Sigmoid colon (tissue), 7 donors: Measurements from ENCODE around the gene TUBB. TPM values are rescaled to one million over a fixed set of nuclear protein-coding genes. Genes with fewer than 3 reads are reported as not detected.

Source experiments
- DNase-seq: peaks from one replicate; pipeline ENCODE4 v3.0.0-alpha.2; 2019
- H3K27ac ChIP-seq, 4 donors: fragments of 200-600 bp; sonication (generic); one replicate each; pipeline ENCODE4 v1.5.1; 2016 to 2019; ENCODE audit warnings: mild to moderate bottlenecking in 1 of 4
- H3K27me3 ChIP-seq, 3 donors: fragments of 200-600 bp; sonication (generic); one replicate each; pipeline ENCODE4 v1.5.1; 2019; ENCODE audit warnings: mild to moderate bottlenecking in 1 of 3
- H3K36me3 ChIP-seq, 4 donors: fragments of 200-600 bp; sonication (generic); one replicate each; pipeline ENCODE4 v1.5.1; 2016 to 2019
- H3K4me1 ChIP-seq, 4 donors: fragments of 200-600 bp; sonication (generic); one replicate each; pipeline ENCODE4 v1.5.1; 2017 to 2019
- H3K4me3 ChIP-seq, 4 donors: fragments of 200-600 bp; sonication (generic); one replicate each; pipeline ENCODE4 v1.5.1; 2017 to 2019; ENCODE audit warnings: mild to moderate bottlenecking in 2 of 4, moderate library complexity in 1 of 4
- H3K9me3 ChIP-seq, 4 donors: fragments of 200-600 bp in 3 of 4; sonication (generic) in 3 of 4; one replicate each; pipeline versions ENCODE4 v1.5.1 to v1.6.1; 2013 to 2019
- CTCF ChIP-seq, 4 experiments: fragments of 450-650 bp in 3 of 4; fragments of 200-600 bp in 1 of 4; IDR thresholded peaks; one replicate each; pipeline ENCODE4 v1.5.1; 2016 to 2019; ENCODE audit warnings: antibody characterized with exemption in 4 of 4, mild to moderate bottlenecking in 3 of 4, moderate library complexity in 2 of 4
- EP300 ChIP-seq, 4 donors: sonication (generic); formaldehyde crosslinking; IDR thresholded peaks; one replicate each; pipeline ENCODE4 v1.6.1; 2017; ENCODE audit warnings: antibody characterized with exemption in 4 of 4
- POLR2A ChIP-seq, 2 donors: fragments of 450-650 bp; IDR thresholded peaks; one replicate each; pipeline ENCODE4 v1.6.1; 2016; ENCODE audit warnings: antibody characterized with exemption in 2 of 2, mild to moderate bottlenecking in 2 of 2, moderate library complexity in 2 of 2
- POLR2AphosphoS5 ChIP-seq, 4 donors: sonication (generic); formaldehyde crosslinking; IDR thresholded peaks; one replicate each; pipeline ENCODE4 v1.6.1; 2017; ENCODE audit warnings: antibody characterized with exemption in 4 of 4
- WGBS, 2 donors: extraction: QIAGEN DNeasy Blood & Tissue Kit; methylation state at CpG; one replicate each; pipeline ENCODE4 v1.1.7; 2013; 5-methylcytosine and 5-hydroxymethylcytosine counted together
- intact Hi-C: fragments of 100-400 bp; cut with DNase I; formaldehyde crosslinking; loops from one replicate; pipeline ENCODE4 v1.15.1; 2023
- polyA plus RNA-seq, 3 donors: library from polyadenylated mRNA; stranded (reverse); fragments of 200-250 nt; gene quantifications; one replicate each; pipeline ENCODE4 v1.2.3, GENCODE V29; 2013
- total RNA-seq, 4 donors: library from RNA; depleted of rRNA; stranded (reverse); fragments of >200 nt; gene quantifications; one replicate each; pipeline ENCODE4 v1.1.0, GENCODE V29; 2016
- donor health status: healthy with polysubstance abuse.
- donor health status: Bipolar disorder and iron deficiency.
- donor health status: healthy.

TUBB gene
- total and polyA plus RNA-seq, 7 donors, result 96.1 to 306 (median 267) TPM

- H3K36me3 ChIP-seq, result peaks cover 0 to 72% (median 12%) of the 10 kb centered on the region in 4 donors
- WGBS, 2 donors, result 96 to 98% methylated on average over 10 of the region's 10 CpGs
- intact Hi-C loops, result no loop called here
- H3K4me3 ChIP-seq, result no peak overlapping the region
- no peaks in the 10 kb centered on the region for H3K4me1 ChIP-seq
- no peaks in the 10 kb centered on the region for H3K27me3 ChIP-seq
- DNase-seq, result no peak
- H3K27ac ChIP-seq, result no peak overlapping the region
- no peak for TF ChIP-seq CTCF (IDR thresholded peaks at IDR 0.05)
- TF ChIP-seq POLR2AphosphoS5 (IDR thresholded peaks at IDR 0.05), result no peak
- no peak for TF ChIP-seq EP300 (IDR thresholded peaks at IDR 0.05)
- TF ChIP-seq POLR2A (IDR thresholded peaks at IDR 0.05), result no peak
- no peaks in the 10 kb centered on the region for H3K9me3 ChIP-seq
These were observed 17.1 kb upstream of the TUBB start for GRCh38 chr6:30703011-30703410.

GRCh38 chr6:30703821-30704220 lies 16.3 kb upstream of the TUBB start:
- no peaks in the 10 kb centered on the region for H3K4me1 ChIP-seq
- no peak for DNase-seq
- intact Hi-C loops, result no loop called here
- no peak for TF ChIP-seq POLR2AphosphoS5 (IDR thresholded peaks at IDR 0.05)
- no peak for TF ChIP-seq POLR2A (IDR thresholded peaks at IDR 0.05)
- 90 to 96% methylated on average over 4 of the region's 4 CpGs for WGBS, 2 donors
- no peak overlapping the region for H3K4me3 ChIP-seq
- H3K9me3 ChIP-seq, result no peaks in the 10 kb centered on the region
- no peak overlapping the region for H3K27ac ChIP-seq
- H3K36me3 ChIP-seq, result peaks cover 0 to 80% (median 14%) of the 10 kb centered on the region in 4 donors
- no peaks in the 10 kb centered on the region for H3K27me3 ChIP-seq

- no peak for DNase-seq
These were observed 14.5 kb upstream of the TUBB start for GRCh38 chr6:30705620-30706019.

GRCh38 chr6:30707281-30707850 lies 12.8 kb upstream of the TUBB start:
- Histone ChIP-seq H3K9me3 (no peaks in the 10 kb centered on the region), H3K36me3 (peaks cover 15 to 88% (median 24%) of the 10 kb centered on the region in 4 donors), H3K4me1 (no peaks in the 10 kb centered on the region), H3K4me3 (no peak overlapping the region), H3K27me3 (no peaks in the 10 kb centered on the region), H3K27ac (no peak overlapping the region)
- 51 to 77% methylated on average over 6 of the region's 6 CpGs for WGBS, 2 donors
- DNase-seq, result no peak
- TF ChIP-seq POLR2A (IDR thresholded peaks at IDR 0.05) (no peak), EP300 (IDR thresholded peaks at IDR 0.05) (no peak), CTCF (IDR thresholded peaks at IDR 0.05) (no peak), POLR2AphosphoS5 (IDR thresholded peaks at IDR 0.05) (no peak)
- intact Hi-C loops, result no loop called here

More at GRCh38 chr6:30705620-30706019, 14.5 kb upstream of the TUBB start:
- 98% methylated on average over 4 of the region's 4 CpGs for WGBS, 2 donors
- Histone ChIP-seq H3K27me3 (no peaks in the 10 kb centered on the region), H3K9me3 (no peaks in the 10 kb centered on the region), H3K36me3 (peaks cover 3 to 80% (median 16%) of the 10 kb centered on the region in 4 donors), H3K4me3 (no peak overlapping the region), H3K27ac (no peak overlapping the region), H3K4me1 (no peaks in the 10 kb centered on the region)
- TF ChIP-seq CTCF (IDR thresholded peaks at IDR 0.05) (no peak), EP300 (IDR thresholded peaks at IDR 0.05) (no peak), POLR2AphosphoS5 (IDR thresholded peaks at IDR 0.05) (no peak), POLR2A (IDR thresholded peaks at IDR 0.05) (no peak)
- intact Hi-C loops, result no loop called here

- 96 to 97% methylated on average over 2 of the region's 2 CpGs for WGBS, 2 donors
- DNase-seq, result no peak
These were observed 10.9 kb upstream of the TUBB start for GRCh38 chr6:30709101-30709868.

More at GRCh38 chr6:30709101-30709868, 10.9 kb upstream of the TUBB start:
- intact Hi-C loops, result no loop called here
- H3K4me3 ChIP-seq, result no peak overlapping the region
- peaks cover 25 to 93% (median 34%) of the 10 kb centered on the region in 4 donors for H3K36me3 ChIP-seq
- no peak overlapping the region for H3K27ac ChIP-seq
- H3K27me3 ChIP-seq, result no peaks in the 10 kb centered on the region
- no peaks in the 10 kb centered on the region for H3K9me3 ChIP-seq
- H3K4me1 ChIP-seq, result no peaks in the 10 kb centered on the region
- TF ChIP-seq EP300 (IDR thresholded peaks at IDR 0.05) (no peak), POLR2AphosphoS5 (IDR thresholded peaks at IDR 0.05) (no peak), POLR2A (IDR thresholded peaks at IDR 0.05) (no peak), CTCF (IDR thresholded peaks at IDR 0.05) (no peak)
